Measurements from ENCODE around the gene CHRM4. TPM values are rescaled to one million over a fixed set of nuclear protein-coding genes. Genes with fewer than 3 reads are reported as not detected.

CHRM4 gene
- total and polyA plus RNA-seq, 2 of the 13 experiments (the other 11 are each of a cell fraction or from before 2014, with no cell fraction given): 0.13 to 0.21 TPM

DNA sequence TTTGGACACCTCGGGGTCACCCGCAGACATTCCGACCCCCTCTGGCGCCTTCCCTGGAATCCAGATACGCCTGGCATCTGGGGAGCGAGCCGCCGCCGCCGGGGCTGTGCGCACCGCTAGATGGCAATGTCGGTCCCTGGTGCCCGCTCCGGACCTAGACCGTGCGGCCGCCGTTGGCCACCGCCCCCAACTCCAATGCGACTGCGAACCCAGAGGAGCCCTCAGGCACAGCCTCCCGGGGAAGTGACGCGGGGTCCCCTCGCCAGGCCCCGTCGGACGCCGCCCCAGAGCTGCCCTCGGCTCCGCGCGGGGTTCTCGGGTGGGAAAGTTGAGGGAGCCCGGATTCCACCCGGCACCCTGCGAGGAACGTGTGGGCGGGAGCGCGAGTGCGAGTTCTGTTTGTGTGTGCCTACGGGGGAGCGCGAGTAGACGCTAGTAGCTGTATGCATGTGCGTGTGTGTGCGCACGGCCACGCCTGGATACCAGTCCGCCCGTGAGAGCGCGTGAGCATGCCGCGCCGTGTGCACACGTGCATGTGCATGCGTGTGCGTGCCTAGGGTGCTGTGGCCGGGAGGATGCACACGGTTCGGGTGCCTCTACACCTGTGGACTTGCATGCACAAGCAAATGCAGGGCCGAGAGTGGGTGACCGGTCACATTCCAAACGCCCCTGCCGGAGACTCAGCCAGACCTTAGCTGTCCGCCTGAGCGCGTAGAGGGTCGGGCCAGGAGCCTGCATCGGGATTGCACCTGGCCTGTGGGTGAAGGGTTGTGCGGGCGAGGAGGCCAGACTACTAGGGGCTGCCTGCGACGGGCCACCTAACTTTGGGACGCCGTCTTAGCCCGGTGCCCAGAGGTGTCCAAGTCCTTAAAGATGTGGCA is 1.9 kb downstream of the CHRM4 start (continued):
- TF ChIP-seq, protein P1, sequence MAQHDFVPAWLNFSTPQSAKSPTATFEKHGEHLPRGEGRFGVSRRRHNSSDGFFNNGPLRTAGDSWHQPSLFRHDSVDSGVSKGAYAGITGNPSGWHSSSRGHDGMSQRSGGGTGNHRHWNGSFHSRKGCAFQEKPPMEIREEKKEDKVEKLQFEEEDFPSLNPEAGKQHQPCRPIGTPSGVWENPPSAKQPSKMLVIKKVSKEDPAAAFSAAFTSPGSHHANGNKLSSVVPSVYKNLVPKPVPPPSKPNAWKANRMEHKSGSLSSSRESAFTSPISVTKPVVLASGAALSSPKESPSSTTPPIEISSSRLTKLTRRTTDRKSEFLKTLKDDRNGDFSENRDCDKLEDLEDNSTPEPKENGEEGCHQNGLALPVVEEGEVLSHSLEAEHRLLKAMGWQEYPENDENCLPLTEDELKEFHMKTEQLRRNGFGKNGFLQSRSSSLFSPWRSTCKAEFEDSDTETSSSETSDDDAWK (CRISPR knock-in tag; IDR thresholded peaks at IDR 0.05): no peak
- TF ChIP-seq CEBPB (IDR thresholded peaks at IDR 0.05; ENCODE audit: borderline replicate concordance, low read depth, low read length) (no peak), ZFP90 (CRISPR knock-in tag; IDR thresholded peaks at IDR 0.05; ENCODE audit: borderline replicate concordance) (0 out of 2 replicates have a peak, but pooled peaks have one; percentile 66), ONECUT2 (CRISPR knock-in tag; IDR thresholded peaks at IDR 0.05) (no peak), CHCHD3 (CRISPR knock-in tag; IDR thresholded peaks at IDR 0.05) (no peak), ZNF563 (CRISPR knock-in tag; IDR thresholded peaks at IDR 0.05) (peak; percentile 58; the same call in 1 of the 2 replicates), ZNF441 (CRISPR knock-in tag; IDR thresholded peaks at IDR 0.05; ENCODE audit: borderline replicate concordance) (no peak), CCAR2 (optimal IDR thresholded peaks at IDR 0.05; ENCODE audit: low read depth, low read length) (no peak), ZNF75D (CRISPR knock-in tag; IDR thresholded peaks at IDR 0.05; ENCODE audit: borderline replicate concordance) (no peak), MED1 (CRISPR knock-in tag; IDR thresholded peaks at IDR 0.05) (no peak; the same call in 1 of the 2 replicates), AHR (CRISPR knock-in tag; IDR thresholded peaks at IDR 0.05) (no peak), ZNF432 (CRISPR knock-in tag; IDR thresholded peaks at IDR 0.05; ENCODE audit: borderline replicate concordance) (no peak), DNMT3B (CRISPR knock-in tag; conservative IDR thresholded peaks at IDR 0.05) (no peak), SAP130 (CRISPR knock-in tag; IDR thresholded peaks at IDR 0.05; ENCODE audit: low read depth) (peak; percentile 72)
- TF ChIP-seq, protein P2, sequence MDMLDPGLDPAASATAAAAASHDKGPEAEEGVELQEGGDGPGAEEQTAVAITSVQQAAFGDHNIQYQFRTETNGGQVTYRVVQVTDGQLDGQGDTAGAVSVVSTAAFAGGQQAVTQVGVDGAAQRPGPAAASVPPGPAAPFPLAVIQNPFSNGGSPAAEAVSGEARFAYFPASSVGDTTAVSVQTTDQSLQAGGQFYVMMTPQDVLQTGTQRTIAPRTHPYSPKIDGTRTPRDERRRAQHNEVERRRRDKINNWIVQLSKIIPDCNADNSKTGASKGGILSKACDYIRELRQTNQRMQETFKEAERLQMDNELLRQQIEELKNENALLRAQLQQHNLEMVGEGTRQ (IDR thresholded peaks at IDR 0.05; ENCODE audit: low read depth, low read length): no peak
- TF ChIP-seq, protein P2 (CRISPR knock-in tag; IDR thresholded peaks at IDR 0.05; ENCODE audit: borderline replicate concordance): no peak; the same call in 1 of the 2 replicates
- TF ChIP-seq, protein P3, sequence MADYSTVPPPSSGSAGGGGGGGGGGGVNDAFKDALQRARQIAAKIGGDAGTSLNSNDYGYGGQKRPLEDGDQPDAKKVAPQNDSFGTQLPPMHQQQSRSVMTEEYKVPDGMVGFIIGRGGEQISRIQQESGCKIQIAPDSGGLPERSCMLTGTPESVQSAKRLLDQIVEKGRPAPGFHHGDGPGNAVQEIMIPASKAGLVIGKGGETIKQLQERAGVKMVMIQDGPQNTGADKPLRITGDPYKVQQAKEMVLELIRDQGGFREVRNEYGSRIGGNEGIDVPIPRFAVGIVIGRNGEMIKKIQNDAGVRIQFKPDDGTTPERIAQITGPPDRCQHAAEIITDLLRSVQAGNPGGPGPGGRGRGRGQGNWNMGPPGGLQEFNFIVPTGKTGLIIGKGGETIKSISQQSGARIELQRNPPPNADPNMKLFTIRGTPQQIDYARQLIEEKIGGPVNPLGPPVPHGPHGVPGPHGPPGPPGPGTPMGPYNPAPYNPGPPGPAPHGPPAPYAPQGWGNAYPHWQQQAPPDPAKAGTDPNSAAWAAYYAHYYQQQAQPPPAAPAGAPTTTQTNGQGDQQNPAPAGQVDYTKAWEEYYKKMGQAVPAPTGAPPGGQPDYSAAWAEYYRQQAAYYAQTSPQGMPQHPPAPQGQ (CRISPR knock-in tag; IDR thresholded peaks at IDR 0.05; ENCODE audit: borderline replicate concordance): no peak
- TF ChIP-seq, protein P4, sequence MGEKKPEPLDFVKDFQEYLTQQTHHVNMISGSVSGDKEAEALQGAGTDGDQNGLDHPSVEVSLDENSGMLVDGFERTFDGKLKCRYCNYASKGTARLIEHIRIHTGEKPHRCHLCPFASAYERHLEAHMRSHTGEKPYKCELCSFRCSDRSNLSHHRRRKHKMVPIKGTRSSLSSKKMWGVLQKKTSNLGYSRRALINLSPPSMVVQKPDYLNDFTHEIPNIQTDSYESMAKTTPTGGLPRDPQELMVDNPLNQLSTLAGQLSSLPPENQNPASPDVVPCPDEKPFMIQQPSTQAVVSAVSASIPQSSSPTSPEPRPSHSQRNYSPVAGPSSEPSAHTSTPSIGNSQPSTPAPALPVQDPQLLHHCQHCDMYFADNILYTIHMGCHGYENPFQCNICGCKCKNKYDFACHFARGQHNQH (CRISPR knock-in tag; IDR thresholded peaks at IDR 0.05): peak; percentile 31; the same call in 1 of the 2 replicates
- TF ChIP-seq, protein P5, sequence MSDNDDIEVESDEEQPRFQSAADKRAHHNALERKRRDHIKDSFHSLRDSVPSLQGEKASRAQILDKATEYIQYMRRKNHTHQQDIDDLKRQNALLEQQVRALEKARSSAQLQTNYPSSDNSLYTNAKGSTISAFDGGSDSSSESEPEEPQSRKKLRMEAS (IDR thresholded peaks at IDR 0.05): peak; percentile 80
- TF ChIP-seq, protein P6, sequence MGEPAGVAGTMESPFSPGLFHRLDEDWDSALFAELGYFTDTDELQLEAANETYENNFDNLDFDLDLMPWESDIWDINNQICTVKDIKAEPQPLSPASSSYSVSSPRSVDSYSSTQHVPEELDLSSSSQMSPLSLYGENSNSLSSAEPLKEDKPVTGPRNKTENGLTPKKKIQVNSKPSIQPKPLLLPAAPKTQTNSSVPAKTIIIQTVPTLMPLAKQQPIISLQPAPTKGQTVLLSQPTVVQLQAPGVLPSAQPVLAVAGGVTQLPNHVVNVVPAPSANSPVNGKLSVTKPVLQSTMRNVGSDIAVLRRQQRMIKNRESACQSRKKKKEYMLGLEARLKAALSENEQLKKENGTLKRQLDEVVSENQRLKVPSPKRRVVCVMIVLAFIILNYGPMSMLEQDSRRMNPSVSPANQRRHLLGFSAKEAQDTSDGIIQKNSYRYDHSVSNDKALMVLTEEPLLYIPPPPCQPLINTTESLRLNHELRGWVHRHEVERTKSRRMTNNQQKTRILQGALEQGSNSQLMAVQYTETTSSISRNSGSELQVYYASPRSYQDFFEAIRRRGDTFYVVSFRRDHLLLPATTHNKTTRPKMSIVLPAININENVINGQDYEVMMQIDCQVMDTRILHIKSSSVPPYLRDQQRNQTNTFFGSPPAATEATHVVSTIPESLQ (CRISPR knock-in tag; conservative IDR thresholded peaks at IDR 0.05): no peak
